Anterior cingulate cortex (tissue), 58 donors: ENCODE data around the gene CABP4.

Experiments used
- DNase-seq, 58 donors: peaks; one replicate each; lab custom pipeline; 2025; lab: John Stamatoyannopoulos, UW

The CABP4 gene

GRCh38 chr11:67492801-67493547, 37.8 kb downstream of the CABP4 start:
- DNase-seq: no peak

- no peak for DNase-seq
These were observed 38.6 kb downstream of the CABP4 start for GRCh38 chr11:67493548-67494370.

GRCh38 chr11:67494371-67495233, 39.4 kb downstream of the CABP4 start:
- no peak for DNase-seq

GRCh38 chr11:67495234-67496005, 40.3 kb downstream of the CABP4 start:
- DNase-seq: no peak

GRCh38 chr11:67496113-67496512, 41.0 kb downstream of the CABP4 start:
- no peak for DNase-seq

- no peak for DNase-seq
These were observed 42.6 kb downstream of the CABP4 start for GRCh38 chr11:67497656-67498291.

GRCh38 chr11:67498544-67498972, 43.4 kb downstream of the CABP4 start:
- DNase-seq: no peak

GRCh38 chr11:67499808-67500483, 44.8 kb downstream of the CABP4 start:
- DNase-seq: no peak

- no peak for DNase-seq
These were observed 45.3 kb downstream of the CABP4 start for GRCh38 chr11:67500484-67500821.

GRCh38 chr11:67500831-67501715, 45.9 kb downstream of the CABP4 start:
- DNase-seq: no peak

GRCh38 chr11:67501854-67502253, 46.7 kb downstream of the CABP4 start:
- DNase-seq: no peak

GRCh38 chr11:67502328-67502979, 47.3 kb downstream of the CABP4 start:
- no peak for DNase-seq

GRCh38 chr11:67503119-67504004, 48.2 kb downstream of the CABP4 start:
- DNase-seq: no peak

- DNase-seq: peak in 6 of 58 donors; percentile 15 to 42 (median 24)
These were observed 49.1 kb downstream of the CABP4 start for GRCh38 chr11:67504005-67504949.

- peak in 32 of 58 donors; percentile 13 to 54 (median 32) for DNase-seq
These were observed 49.9 kb downstream of the CABP4 start, which contains the start of gene PITPNM1 for GRCh38 chr11:67504950-67505581. Gene PITPNM1, minus strand, starts transcription at chr11:67505363. Its CDS starts 1,183 bp downstream, at chr11:67504180.
